Panc1 (cell line): ENCODE results near the gene ZNF782. TPM values are rescaled to one million over a fixed set of nuclear protein-coding genes. Genes with fewer than 3 reads are reported as not detected.
A peak's percentile ranks its signal among the peaks of the same experiment; 100 is the strongest.

Source experiments
- ATAC-seq: fragments of 200-7000 bp; cut with Tn5 transposase; 2 replicates; pipeline ENCODE4 v1.9.1; 2020; ENCODE audit warnings: mild to moderate bottlenecking, moderate library complexity
- BruUV-seq: library from RNA; stranded (reverse); fragments of 400-500 nt; replicated peaks from 2 replicates; lab custom pipeline; 2021; lab: Mats Ljungman, UMichigan
- CTCF ChIA-PET: fragments of 300-600 bp; sonication (Branson Sonifier 250); formaldehyde crosslinking; loops from one replicate; lab custom pipeline; 2022; ENCODE audit warnings: antibody characterized with exemption; lab: Charles Lee
- POLR2A ChIA-PET: fragments of 300-600 bp; sonication (Branson Sonifier 250); formaldehyde crosslinking; loops from one replicate; lab custom pipeline; 2022; ENCODE audit warnings: antibody characterized with exemption; lab: Charles Lee
- DNase-seq: peaks from one replicate; pipeline ENCODE4 v3.0.0-alpha.2; 2010; ENCODE audit warnings: low read depth, low spot score
- H3K27ac ChIP-seq: 2 replicates; pipeline ENCODE4 v1.5.1; 2011; ENCODE audit warnings: mild to moderate bottlenecking, low read length, inconsistent platforms
- H3K27me3 ChIP-seq: fragments of 200-500 bp; sonication (Bioruptor generic); 2 replicates; pipeline ENCODE4 v1.6.0; 2014; ENCODE audit warnings: low read length, inconsistent platforms; ENCODE audit not compliant: control insufficient read depth, insufficient read depth
- H3K36me3 ChIP-seq: fragments of 200-500 bp; sonication (Bioruptor generic); 2 replicates; pipeline ENCODE4 v1.5.1; 2014; ENCODE audit warnings: inconsistent platforms, mild to moderate bottlenecking, low read length, moderate library complexity; ENCODE audit not compliant: control insufficient read depth, insufficient read depth
- H3K4me1 ChIP-seq: 2 replicates; pipeline ENCODE4 v1.5.1; 2011; ENCODE audit warnings: inconsistent platforms, mild to moderate bottlenecking, low read length, moderate library complexity; ENCODE audit not compliant: control insufficient read depth, insufficient read depth
- H3K4me3 ChIP-seq, 2 experiments: 2 replicates each; pipeline ENCODE4 v1.5.1; 2011 to 2012; ENCODE audit warnings: low read depth in 2 of 2, low read length in 2 of 2, mild to moderate bottlenecking in 2 of 2, inconsistent platforms in 1 of 2, moderate library complexity in 1 of 2
- H3K9me3 ChIP-seq: fragments of 200-500 bp; sonication (Bioruptor generic); 2 replicates; pipeline ENCODE4 v1.5.1; 2014; ENCODE audit warnings: low read depth, mild to moderate bottlenecking, inconsistent platforms, low read length, moderate library complexity; ENCODE audit not compliant: control insufficient read depth, insufficient read depth
- POLR2AphosphoS5 ChIP-seq: IDR thresholded peaks from 2 replicates; pipeline ENCODE4 v1.6.1; 2012; ENCODE audit warnings: mild to moderate bottlenecking, low read depth, low read length, moderate library complexity
- SIN3A ChIP-seq: IDR thresholded peaks from 2 replicates; pipeline ENCODE4 v1.6.1; 2012; ENCODE audit warnings: low read depth, mild to moderate bottlenecking, low read length, moderate library complexity, borderline replicate concordance; ENCODE audit not compliant: insufficient read depth
- TCF7L2 ChIP-seq: IDR thresholded peaks from 2 replicates; pipeline ENCODE4 v1.6.1; 2011; ENCODE audit warnings: mild to moderate bottlenecking, low read depth, low read length, inconsistent platforms
- in situ Hi-C: cut with HindIII; loops from 2 replicates; pipeline ENCODE4 v1.10.0; 2016; ENCODE audit warnings: low sequenced_read_pairs, low pct_unique_long_range_greater_than_20kb
- intact Hi-C: fragments of 100-400 bp; cut with micrococcal nuclease; formaldehyde crosslinking; loops from one replicate; pipeline ENCODE4 v1.10.0; 2022; ENCODE audit not compliant: unreplicated experiment
- total RNA-seq: library from RNA; stranded (reverse); gene quantifications from one replicate; pipeline ENCODE4 v1.2.1, GENCODE V29; 2021; ENCODE audit not compliant: unreplicated experiment
- TF ChIP-seq, protein P1 (sequence below): fragments of 450-650 bp; IDR thresholded peaks from 2 replicates; pipeline ENCODE4 v1.5.1; 2017; ENCODE audit warnings: mild to moderate bottlenecking
- TF ChIP-seq, protein P2 (sequence below), 2 experiments: IDR thresholded peaks; 2 replicates each; pipeline ENCODE4 v1.6.1; 2011 to 2012; ENCODE audit warnings: low read depth in 2 of 2, control low read depth in 1 of 2, low read length in 1 of 2, mild to moderate bottlenecking in 1 of 2, moderate library complexity in 1 of 2; ENCODE audit not compliant: insufficient read depth in 1 of 2

ZNF782 gene
- total RNA-seq, 1 experiment from 2014 or later, result 3.3 TPM

GRCh38 chr9:96884443-96884842 is 30.1 kb upstream of the ZNF782 start:
- intact Hi-C loops, result no loop called here
- POLR2A ChIA-PET, result no interaction called here
- CTCF ChIA-PET, result no interaction called here
- BruUV-seq, result no TSS peak
- Histone ChIP-seq H3K36me3 (no peaks in the 10 kb centered on the region), H3K4me1 (no peaks in the 10 kb centered on the region), H3K27ac (no peak overlapping the region), H3K9me3 (no peaks in the 10 kb centered on the region), H3K4me3 (no peak overlapping the region), H3K27me3 (no peaks in the 10 kb centered on the region; the same call in 1 of the 2 replicates)
- in situ Hi-C loops, result no loop called here
- TF ChIP-seq, protein P1, sequence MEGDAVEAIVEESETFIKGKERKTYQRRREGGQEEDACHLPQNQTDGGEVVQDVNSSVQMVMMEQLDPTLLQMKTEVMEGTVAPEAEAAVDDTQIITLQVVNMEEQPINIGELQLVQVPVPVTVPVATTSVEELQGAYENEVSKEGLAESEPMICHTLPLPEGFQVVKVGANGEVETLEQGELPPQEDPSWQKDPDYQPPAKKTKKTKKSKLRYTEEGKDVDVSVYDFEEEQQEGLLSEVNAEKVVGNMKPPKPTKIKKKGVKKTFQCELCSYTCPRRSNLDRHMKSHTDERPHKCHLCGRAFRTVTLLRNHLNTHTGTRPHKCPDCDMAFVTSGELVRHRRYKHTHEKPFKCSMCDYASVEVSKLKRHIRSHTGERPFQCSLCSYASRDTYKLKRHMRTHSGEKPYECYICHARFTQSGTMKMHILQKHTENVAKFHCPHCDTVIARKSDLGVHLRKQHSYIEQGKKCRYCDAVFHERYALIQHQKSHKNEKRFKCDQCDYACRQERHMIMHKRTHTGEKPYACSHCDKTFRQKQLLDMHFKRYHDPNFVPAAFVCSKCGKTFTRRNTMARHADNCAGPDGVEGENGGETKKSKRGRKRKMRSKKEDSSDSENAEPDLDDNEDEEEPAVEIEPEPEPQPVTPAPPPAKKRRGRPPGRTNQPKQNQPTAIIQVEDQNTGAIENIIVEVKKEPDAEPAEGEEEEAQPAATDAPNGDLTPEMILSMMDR, result no peak
- TF ChIP-seq TCF7L2 (no peak), SIN3A (no peak), POLR2AphosphoS5 (no peak)
- TF ChIP-seq, protein P2, sequence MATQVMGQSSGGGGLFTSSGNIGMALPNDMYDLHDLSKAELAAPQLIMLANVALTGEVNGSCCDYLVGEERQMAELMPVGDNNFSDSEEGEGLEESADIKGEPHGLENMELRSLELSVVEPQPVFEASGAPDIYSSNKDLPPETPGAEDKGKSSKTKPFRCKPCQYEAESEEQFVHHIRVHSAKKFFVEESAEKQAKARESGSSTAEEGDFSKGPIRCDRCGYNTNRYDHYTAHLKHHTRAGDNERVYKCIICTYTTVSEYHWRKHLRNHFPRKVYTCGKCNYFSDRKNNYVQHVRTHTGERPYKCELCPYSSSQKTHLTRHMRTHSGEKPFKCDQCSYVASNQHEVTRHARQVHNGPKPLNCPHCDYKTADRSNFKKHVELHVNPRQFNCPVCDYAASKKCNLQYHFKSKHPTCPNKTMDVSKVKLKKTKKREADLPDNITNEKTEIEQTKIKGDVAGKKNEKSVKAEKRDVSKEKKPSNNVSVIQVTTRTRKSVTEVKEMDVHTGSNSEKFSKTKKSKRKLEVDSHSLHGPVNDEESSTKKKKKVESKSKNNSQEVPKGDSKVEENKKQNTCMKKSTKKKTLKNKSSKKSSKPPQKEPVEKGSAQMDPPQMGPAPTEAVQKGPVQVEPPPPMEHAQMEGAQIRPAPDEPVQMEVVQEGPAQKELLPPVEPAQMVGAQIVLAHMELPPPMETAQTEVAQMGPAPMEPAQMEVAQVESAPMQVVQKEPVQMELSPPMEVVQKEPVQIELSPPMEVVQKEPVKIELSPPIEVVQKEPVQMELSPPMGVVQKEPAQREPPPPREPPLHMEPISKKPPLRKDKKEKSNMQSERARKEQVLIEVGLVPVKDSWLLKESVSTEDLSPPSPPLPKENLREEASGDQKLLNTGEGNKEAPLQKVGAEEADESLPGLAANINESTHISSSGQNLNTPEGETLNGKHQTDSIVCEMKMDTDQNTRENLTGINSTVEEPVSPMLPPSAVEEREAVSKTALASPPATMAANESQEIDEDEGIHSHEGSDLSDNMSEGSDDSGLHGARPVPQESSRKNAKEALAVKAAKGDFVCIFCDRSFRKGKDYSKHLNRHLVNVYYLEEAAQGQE (IDR thresholded peaks at IDR 0.05; ENCODE audit: insufficient read depth in 1 of 2, low read depth in 2 of 2, low read length in 1 of 2), result no peak
- ATAC-seq, result peak; percentile 74
- DNase-seq, result peak; percentile 45

DNA sequence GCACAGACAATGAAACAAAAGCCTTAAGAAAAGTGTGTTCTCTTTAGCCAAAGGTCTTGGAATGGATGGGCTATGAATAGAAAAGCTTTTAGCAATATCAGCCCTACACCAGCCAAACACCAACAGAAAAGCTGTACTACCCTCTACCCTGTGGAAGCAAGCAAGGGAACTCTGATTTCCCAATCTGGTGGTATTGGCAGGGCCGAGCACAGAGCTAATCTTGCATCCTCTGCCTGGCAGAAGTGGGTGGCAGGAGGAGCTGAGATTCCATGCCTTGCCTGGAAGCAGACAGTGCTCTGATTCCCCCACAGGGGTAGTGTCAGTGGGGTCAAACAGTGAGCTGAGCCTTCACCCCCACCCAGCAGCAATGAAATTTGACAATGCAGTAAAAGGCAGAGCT is 29.6 kb upstream of the ZNF782 start:
- DNase-seq (no peak), ATAC-seq (no peak; the same call in 1 of the 2 replicates)
- in situ Hi-C loops (no loop called here), intact Hi-C loops (no loop called here)
- TF ChIP-seq, protein P2 (IDR thresholded peaks at IDR 0.05; ENCODE audit: insufficient read depth in 1 of 2, low read depth in 2 of 2, low read length in 1 of 2), result no peak
- TF ChIP-seq POLR2AphosphoS5 (no peak), TCF7L2 (no peak), SIN3A (no peak)
- TF ChIP-seq, protein P1, result no peak
- Histone ChIP-seq H3K36me3 (no peaks in the 10 kb centered on the region), H3K4me3 (no peak overlapping the region), H3K27me3 (no peaks in the 10 kb centered on the region; the same call in 1 of the 2 replicates), H3K27ac (no peak overlapping the region), H3K4me1 (no peaks in the 10 kb centered on the region), H3K9me3 (no peaks in the 10 kb centered on the region)
- no TSS peak for BruUV-seq
- CTCF ChIA-PET, result no interaction called here
- POLR2A ChIA-PET, result no interaction called here
